A549 (cell line): Measurements from ENCODE around the gene SLC35F3. TPM values are rescaled to one million over a fixed set of nuclear protein-coding genes. Genes with fewer than 3 reads are reported as not detected.
A peak's percentile ranks its signal among the peaks of the same experiment; 100 is the strongest.

ENCODE experiments used
- ATAC-seq, 2 experiments: fragments of 200-7000 bp in 1 of 2; fragments of >200 bp in 1 of 2; cut with Nextera tagmentation in 1 of 2; cut with Tn5 transposase in 1 of 2; 3 replicates each; pipeline versions ENCODE4 v1.8.0 to v1.9.1; 2018 to 2020; ENCODE audit warnings: mild to moderate bottlenecking in 1 of 2, moderate library complexity in 1 of 2
- CTCF ChIA-PET: fragments of 300-600 bp; sonication (Branson Sonifier 250); formaldehyde crosslinking; extraction: SDS; loops from one replicate; lab custom pipeline; 2021; ENCODE audit warnings: antibody characterized with exemption, inconsistent platforms; lab: Yijun Ruan, JAX
- POLR2A ChIA-PET: fragments of 350-600 bp; formaldehyde crosslinking; extraction: SDS; loops from one replicate; lab custom pipeline; 2021; ENCODE audit warnings: antibody characterized with exemption, inconsistent platforms; lab: Yijun Ruan, JAX
- DNase-seq, 2 experiments: peaks; one replicate each; pipeline versions ENCODE4 v3.0.0 to v3.0.0-alpha.2; 2011 to 2016; ENCODE audit warnings: low read depth in 1 of 2, low spot score in 1 of 2
- FAIRE-seq: peaks from 2 replicates; lab custom pipeline; 2011; peaks lifted over from hg19 to GRCh38; lab: Jason Lieb, UNC
- H3K27ac ChIP-seq, 2 experiments: fragments of >200 bp; sonication (Bioruptor Twin); formaldehyde crosslinking; 3 replicates each; pipeline ENCODE4 v1.5.1; 2016 to 2017
- H3K4me1 ChIP-seq: fragments of >200 bp; sonication (Bioruptor Twin); formaldehyde crosslinking; 3 replicates; pipeline ENCODE4 v1.6.1; 2016
- H3K4me2 ChIP-seq: fragments of >200 bp; sonication (Bioruptor Twin); formaldehyde crosslinking; 3 replicates; pipeline ENCODE4 v1.6.1; 2016
- H3K4me3 ChIP-seq: fragments of >200 bp; sonication (Bioruptor Twin); formaldehyde crosslinking; 3 replicates; pipeline ENCODE4 v1.5.1; 2016
- H3K9me3 ChIP-seq: fragments of >200 bp; sonication (Bioruptor Twin); formaldehyde crosslinking; 3 replicates; pipeline ENCODE4 v1.6.1; 2016
- CBX2 ChIP-seq: fragments of 200-600 bp; sonication (generic); IDR thresholded peaks from 2 replicates; pipeline ENCODE4 v1.6.1; 2016; ENCODE audit warnings: low read depth, mild to moderate bottlenecking, borderline replicate concordance
- CBX8 ChIP-seq: fragments of 200-600 bp; sonication (generic); IDR thresholded peaks from 2 replicates; pipeline ENCODE4 v1.6.1; 2016
- EHF ChIP-seq: fragments of 250-450 bp; sonication (Bioruptor Pico); IDR thresholded peaks from 2 replicates; pipeline ENCODE4 v1.5.0; 2020; ENCODE audit warnings: mild to moderate bottlenecking
- EHMT2 ChIP-seq: fragments of 200-600 bp; sonication (generic); IDR thresholded peaks from 2 replicates; pipeline ENCODE4 v1.6.1; 2016; ENCODE audit warnings: antibody characterized with exemption, low read depth, mild to moderate bottlenecking, moderate library complexity
- ELK1 ChIP-seq: fragments of 150-350 bp; IDR thresholded peaks from 2 replicates; pipeline ENCODE4 v1.6.1; 2014; ENCODE audit warnings: low read depth, mild to moderate bottlenecking, low read length
- EP300 ChIP-seq, 2 experiments: fragments of >200 bp; sonication (Bioruptor Twin); formaldehyde crosslinking; IDR thresholded peaks; 2 replicates in 1 of 2; 3 replicates in 1 of 2; pipeline ENCODE4 v1.6.1; 2016 to 2017
- GATA3 ChIP-seq: IDR thresholded peaks from 2 replicates; pipeline ENCODE4 v1.6.1; 2012; ENCODE audit warnings: borderline replicate concordance
- HES2 ChIP-seq: fragments of >200 bp; sonication (Bioruptor Twin); formaldehyde crosslinking; IDR thresholded peaks from 2 replicates; pipeline ENCODE4 v1.6.1; 2016
- HOXA7 ChIP-seq: fragments of 250-450 bp; sonication (Bioruptor Pico); IDR thresholded peaks from 2 replicates; pipeline ENCODE4 v1.5.0; 2020; ENCODE audit warnings: mild to moderate bottlenecking, moderate library complexity
- KDM1A ChIP-seq: fragments of 200-600 bp; sonication (generic); IDR thresholded peaks from 2 replicates; pipeline ENCODE4 v1.6.1; 2016; ENCODE audit warnings: low read depth, mild to moderate bottlenecking
- KDM5A ChIP-seq: fragments of 200-600 bp; sonication (generic); IDR thresholded peaks from 2 replicates; pipeline ENCODE4 v1.6.1; 2016; ENCODE audit warnings: antibody characterized with exemption, mild to moderate bottlenecking
- PHF8 ChIP-seq: fragments of 200-600 bp; sonication (generic); IDR thresholded peaks from 2 replicates; pipeline ENCODE4 v1.6.1; 2016; ENCODE audit warnings: low read depth, mild to moderate bottlenecking, antibody characterized with exemption, moderate library complexity, borderline replicate concordance
- POLR2A ChIP-seq: IDR thresholded peaks from 2 replicates; pipeline ENCODE4 v1.6.1; 2012; ENCODE audit warnings: mild to moderate bottlenecking, low read length
- SMC3 ChIP-seq: fragments of >200 bp; sonication (Bioruptor Twin); formaldehyde crosslinking; IDR thresholded peaks from 3 replicates; pipeline ENCODE4 v1.6.1; 2018; ENCODE audit warnings: inconsistent platforms
- SREBF2 ChIP-seq: fragments of 450-650 bp; IDR thresholded peaks from 2 replicates; pipeline ENCODE4 v1.6.1; 2014; ENCODE audit warnings: mild to moderate bottlenecking, moderate library complexity
- TFCP2L1 ChIP-seq: fragments of 250-450 bp; sonication (Bioruptor Pico); IDR thresholded peaks from 2 replicates; pipeline ENCODE4 v1.5.0; 2021; ENCODE audit warnings: mild to moderate bottlenecking
- WGBS: methylation state at CpG from one replicate; pipeline ENCODE4 v1.1.6; 2017; ENCODE audit errors: missing lambda C conversion rate; 5-methylcytosine and 5-hydroxymethylcytosine counted together
- polyA plus RNA-seq, 4 experiments: library from polyadenylated mRNA; depleted of rRNA in 3 of 4; stranded (reverse); fragments of >200 nt; fragmentation: RNase III in 1 of 4; extraction: RNeasy Plus Mini Kit Qiagen cat#74134 plus additional on column Dnase treatment in 1 of 4; gene quantifications; 2 replicates in 3 of 4; 3 replicates in 1 of 4; pipeline ENCODE4 v1.2.3, GENCODE V29; 2011 to 2017
- small RNA-seq, 6 experiments: library from RNA; depleted of rRNA; stranded (forward); fragments of <200 nt; gene quantifications; one replicate each; pipeline ENCODE3, GENCODE V24; 2012
- TF ChIP-seq, protein P1 (sequence below): IDR thresholded peaks from 2 replicates; pipeline ENCODE4 v1.6.1; 2012

SLC35F3 gene
- polyA plus RNA-seq, 2 of the 4 experiments (the other 2 are of a cell fraction) = 5.5 to 7.8 TPM

- TF ChIP-seq, protein P1, sequence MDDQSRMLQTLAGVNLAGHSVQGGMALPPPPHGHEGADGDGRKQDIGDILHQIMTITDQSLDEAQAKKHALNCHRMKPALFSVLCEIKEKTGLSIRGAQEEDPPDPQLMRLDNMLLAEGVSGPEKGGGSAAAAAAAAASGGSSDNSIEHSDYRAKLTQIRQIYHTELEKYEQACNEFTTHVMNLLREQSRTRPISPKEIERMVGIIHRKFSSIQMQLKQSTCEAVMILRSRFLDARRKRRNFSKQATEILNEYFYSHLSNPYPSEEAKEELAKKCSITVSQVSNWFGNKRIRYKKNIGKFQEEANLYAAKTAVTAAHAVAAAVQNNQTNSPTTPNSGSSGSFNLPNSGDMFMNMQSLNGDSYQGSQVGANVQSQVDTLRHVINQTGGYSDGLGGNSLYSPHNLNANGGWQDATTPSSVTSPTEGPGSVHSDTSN = no peak; the same call in 1 of the 2 replicates
- TF ChIP-seq EHMT2 (no peak), GATA3 (no peak), SREBF2 (no peak), TFCP2L1 (CRISPR knock-in tag) (no peak; the same call in 1 of the 2 replicates), ELK1 (no peak), KDM1A (no peak), POLR2A (peak; percentile 91), HOXA7 (no peak), EHF (CRISPR knock-in tag) (no peak), EP300 (IDR thresholded peaks at IDR 0.05) (no peak), CBX8 (no peak), SMC3 (peak; percentile 27; the same call in 2 of the 3 replicates), HES2 (no peak), PHF8 (peak; percentile 68)
- TF ChIP-seq, all 56 proteins: peak for 17
Observed at GRCh38 chr1:234373064-234373958, 468.8 kb downstream of the SLC35F3 start, which contains the start of gene COA6 (continued).

GRCh38 chr1:234373959-234374254 is 469.4 kb downstream of the SLC35F3 start:
- Histone ChIP-seq H3K9me3 (no peaks in the 10 kb centered on the region), H3K27ac (peak overlapping the region; percentile 95 to 99), H3K4me3 (peak overlapping the region; percentile 66), H3K4me2 (peak overlapping the region; percentile 73), H3K4me1 (peaks cover 38% of the 10 kb centered on the region)
- DNase-seq = no peak
- POLR2A ChIA-PET = interaction anchor here (0.6 to 1.6 kb wide), 9 partner anchors 10 to 1244 kb away, joined by 3 to 10 read pairs (median 4); partner anchors contain the start of gene TARBP1
- CTCF ChIA-PET = interaction anchor here (0.6 to 1.9 kb wide), 8 partner anchors 10 to 1093 kb away, joined by 3 to 8 read pairs (median 4); no protein-coding TSS in a partner anchor
- ATAC-seq = no peak; a peak in 1 of 6 replicates
- TF ChIP-seq CBX2 (no peak), KDM5A (0 out of 2 replicates have a peak, but pooled peaks have one; percentile 10)
- no peak for FAIRE-seq
- 3% methylated on average over 6 of the region's 6 CpGs for WGBS

Small RNA genes within 50 kb of the gene (small RNA-seq; reads per million reads assigned to genes)
- 0.41 to 32.4 (median 17.6) reads per million in 6 experiments for gene MIR4671
